ENCODE results near the gene TSC22D3. TPM values are rescaled to one million over a fixed set of nuclear protein-coding genes. Genes with fewer than 3 reads are reported as not detected.

Gene TSC22D3
- total RNA-seq = 10 to 100 TPM; 57.3 to 59.2 TPM

DNA sequence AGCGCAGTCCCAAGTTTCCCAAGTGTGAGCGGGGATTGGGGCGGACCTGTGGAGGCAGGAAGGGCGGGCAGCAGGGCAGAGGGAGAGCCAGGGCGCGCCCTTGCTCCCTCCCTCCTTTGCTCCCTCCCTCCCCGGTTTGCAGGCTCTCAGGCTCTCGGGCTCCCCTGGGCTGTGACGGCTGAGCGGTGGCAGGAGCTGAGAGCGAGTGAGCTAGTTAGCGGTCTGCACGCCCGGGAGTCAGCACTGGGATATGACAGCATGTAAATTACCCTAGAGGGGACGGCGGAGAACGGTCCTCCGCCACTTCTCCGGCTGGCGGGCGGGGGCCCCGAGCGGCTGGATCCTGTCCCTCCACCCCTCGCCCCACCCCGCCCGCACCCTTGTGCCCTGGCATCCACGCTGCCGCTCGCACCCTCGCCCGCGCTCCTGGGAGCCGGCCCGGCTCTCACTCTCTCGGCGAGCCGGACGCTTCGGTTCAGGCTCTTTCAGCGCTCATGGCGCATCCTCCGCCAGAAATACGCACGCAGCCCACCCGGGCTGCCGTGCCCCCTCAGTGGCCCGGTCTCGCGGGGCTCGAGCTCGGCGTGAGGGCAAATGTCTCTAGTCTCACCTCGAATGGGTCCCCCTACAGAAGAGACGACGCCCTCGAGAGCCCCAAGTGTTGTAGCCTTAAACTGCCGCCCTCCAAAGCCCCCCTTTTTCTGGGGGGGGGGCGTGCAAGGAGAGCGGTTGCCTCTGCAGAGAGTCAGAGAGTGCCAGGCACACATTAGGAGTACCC is at the start of gene TSC22D3:
Gene TSC22D3 (minus strand): TSS at position 54 of the 778 bp plus-strand sequence. CDS start 368 bp downstream, outside the sequence.

DNA sequence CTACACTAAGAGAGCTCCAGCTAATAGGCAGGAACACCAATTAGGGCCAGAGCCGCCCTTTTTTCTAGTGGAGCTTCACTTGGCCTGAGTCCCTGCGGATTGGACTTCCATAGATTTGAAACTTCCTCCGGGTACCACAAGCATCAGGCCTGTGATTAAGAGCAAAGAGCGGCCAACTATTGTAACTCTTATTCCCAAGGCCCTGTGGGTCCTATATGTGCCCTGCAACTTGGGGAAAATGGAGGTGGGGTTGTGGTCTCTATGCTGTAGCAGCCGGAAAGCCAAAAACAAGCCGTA is 1.9 kb upstream of the TSC22D3 start, which contains the start of gene NCBP2L:
Gene NCBP2L (plus strand): TSS at position 198 of the 297 bp plus-strand sequence. CDS start 16,488 bp downstream, outside the sequence.

Other genes with a start within 250 kb of the TSC22D3 start
- gene PRPS1, start 147.3 kb downstream of the TSC22D3 start, total RNA-seq = 10 to 100 TPM; 56.1 to 58.5 TPM
- not detected for gene NCBP2L, start 1.9 kb upstream of the TSC22D3 start, total RNA-seq
- 1 to 10 TPM; 5.0 to 5.2 TPM for gene MID2, start 50.1 kb upstream of the TSC22D3 start, total RNA-seq
- not detected for gene TEX13B, start 206.6 kb upstream of the TSC22D3 start, total RNA-seq

Data from activated naive CD4-positive, alpha-beta T cell treated with anti-CD3 and anti-CD28 coated beads, Interleukin-2, amount 10 ng/mL, durations not matched to agents 5 hours and 36 hours (primary cell).